ENCODE data around the gene SAMMSON.

Gene SAMMSON

GRCh38 chr3:70090322-70090913, 90.9 kb downstream of the SAMMSON start:
- Histone ChIP-seq H3K4me1 (ENCODE audit: control insufficient read depth in 1 of 2, insufficient read depth in 2 of 2, low read length in 2 of 2) (peaks cover 0 to 4% of the 10 kb centered on the region in 2 donors), H3K27ac (ENCODE audit: low read length) (no peak overlapping the region), H3K27me3 (ENCODE audit: low read depth, low read length) (no peaks in the 10 kb centered on the region), H3K9me3 (ENCODE audit: control insufficient read depth in 1 of 2, low read length in 2 of 2) (no peaks in the 10 kb centered on the region), H3K36me3 (ENCODE audit: control insufficient read depth in 1 of 2, insufficient read depth in 2 of 2, low read length in 2 of 2) (no peaks in the 10 kb centered on the region), H3K4me3 (ENCODE audit: low read depth in 1 of 2, low read length in 2 of 2) (no peak overlapping the region)

- H3K4me3 ChIP-seq (ENCODE audit: low read depth in 1 of 2, low read length in 2 of 2): no peak overlapping the region
- no peaks in the 10 kb centered on the region for H3K36me3 ChIP-seq (ENCODE audit: control insufficient read depth in 1 of 2, insufficient read depth in 2 of 2, low read length in 2 of 2)
- no peaks in the 10 kb centered on the region for H3K9me3 ChIP-seq (ENCODE audit: control insufficient read depth in 1 of 2, low read length in 2 of 2)
- H3K4me1 ChIP-seq (ENCODE audit: control insufficient read depth in 1 of 2, insufficient read depth in 2 of 2, low read length in 2 of 2): no peaks in the 10 kb centered on the region
- no peak overlapping the region for H3K27ac ChIP-seq (ENCODE audit: low read length)
- no peaks in the 10 kb centered on the region for H3K27me3 ChIP-seq (ENCODE audit: low read depth, low read length)
Observed at GRCh38 chr3:70094197-70094596, 94.7 kb downstream of the SAMMSON start.

GRCh38 chr3:70095260-70095659, 95.7 kb downstream of the SAMMSON start:
- H3K27ac ChIP-seq (ENCODE audit: low read length): no peak overlapping the region
- no peak overlapping the region for H3K4me3 ChIP-seq (ENCODE audit: low read depth in 1 of 2, low read length in 2 of 2)
- H3K4me1 ChIP-seq (ENCODE audit: control insufficient read depth in 1 of 2, insufficient read depth in 2 of 2, low read length in 2 of 2): no peaks in the 10 kb centered on the region
- H3K27me3 ChIP-seq (ENCODE audit: low read depth, low read length): no peaks in the 10 kb centered on the region
- H3K36me3 ChIP-seq (ENCODE audit: control insufficient read depth in 1 of 2, insufficient read depth in 2 of 2, low read length in 2 of 2): no peaks in the 10 kb centered on the region
- H3K9me3 ChIP-seq (ENCODE audit: control insufficient read depth in 1 of 2, low read length in 2 of 2): no peaks in the 10 kb centered on the region

- no peaks in the 10 kb centered on the region for H3K27me3 ChIP-seq (ENCODE audit: low read depth, low read length)
- H3K36me3 ChIP-seq (ENCODE audit: control insufficient read depth in 1 of 2, insufficient read depth in 2 of 2, low read length in 2 of 2): no peaks in the 10 kb centered on the region
- H3K9me3 ChIP-seq (ENCODE audit: control insufficient read depth in 1 of 2, low read length in 2 of 2): no peaks in the 10 kb centered on the region
- no peak overlapping the region for H3K4me3 ChIP-seq (ENCODE audit: low read depth in 1 of 2, low read length in 2 of 2)
- H3K4me1 ChIP-seq (ENCODE audit: control insufficient read depth in 1 of 2, insufficient read depth in 2 of 2, low read length in 2 of 2): no peaks in the 10 kb centered on the region
- H3K27ac ChIP-seq (ENCODE audit: low read length): no peak overlapping the region
Observed at GRCh38 chr3:70096376-70097066, 97.0 kb downstream of the SAMMSON start.

- Histone ChIP-seq H3K27ac (ENCODE audit: low read length) (no peak overlapping the region), H3K4me3 (ENCODE audit: low read depth in 1 of 2, low read length in 2 of 2) (no peak overlapping the region), H3K4me1 (ENCODE audit: control insufficient read depth in 1 of 2, insufficient read depth in 2 of 2, low read length in 2 of 2) (no peaks in the 10 kb centered on the region), H3K27me3 (ENCODE audit: low read depth, low read length) (no peaks in the 10 kb centered on the region), H3K9me3 (ENCODE audit: control insufficient read depth in 1 of 2, low read length in 2 of 2) (no peaks in the 10 kb centered on the region), H3K36me3 (ENCODE audit: control insufficient read depth in 1 of 2, insufficient read depth in 2 of 2, low read length in 2 of 2) (no peaks in the 10 kb centered on the region)
Observed at GRCh38 chr3:70097084-70097483, 97.6 kb downstream of the SAMMSON start.

- Histone ChIP-seq H3K4me1 (ENCODE audit: control insufficient read depth in 1 of 2, insufficient read depth in 2 of 2, low read length in 2 of 2) (no peaks in the 10 kb centered on the region), H3K9me3 (ENCODE audit: control insufficient read depth in 1 of 2, low read length in 2 of 2) (no peaks in the 10 kb centered on the region), H3K27ac (ENCODE audit: low read length) (no peak overlapping the region), H3K4me3 (ENCODE audit: low read depth in 1 of 2, low read length in 2 of 2) (no peak overlapping the region), H3K27me3 (ENCODE audit: low read depth, low read length) (no peaks in the 10 kb centered on the region), H3K36me3 (ENCODE audit: control insufficient read depth in 1 of 2, insufficient read depth in 2 of 2, low read length in 2 of 2) (no peaks in the 10 kb centered on the region)
Observed at GRCh38 chr3:70108072-70108471, 108.5 kb downstream of the SAMMSON start.

GRCh38 chr3:70108546-70108945, 109.0 kb downstream of the SAMMSON start:
- Histone ChIP-seq H3K4me1 (ENCODE audit: control insufficient read depth in 1 of 2, insufficient read depth in 2 of 2, low read length in 2 of 2) (no peaks in the 10 kb centered on the region), H3K4me3 (ENCODE audit: low read depth in 1 of 2, low read length in 2 of 2) (no peak overlapping the region), H3K36me3 (ENCODE audit: control insufficient read depth in 1 of 2, insufficient read depth in 2 of 2, low read length in 2 of 2) (no peaks in the 10 kb centered on the region), H3K27ac (ENCODE audit: low read length) (no peak overlapping the region), H3K9me3 (ENCODE audit: control insufficient read depth in 1 of 2, low read length in 2 of 2) (no peaks in the 10 kb centered on the region), H3K27me3 (ENCODE audit: low read depth, low read length) (no peaks in the 10 kb centered on the region)

GRCh38 chr3:70110066-70110465, 110.5 kb downstream of the SAMMSON start:
- no peak overlapping the region for H3K27ac ChIP-seq (ENCODE audit: low read length)
- no peaks in the 10 kb centered on the region for H3K4me1 ChIP-seq (ENCODE audit: control insufficient read depth in 1 of 2, insufficient read depth in 2 of 2, low read length in 2 of 2)
- no peaks in the 10 kb centered on the region for H3K36me3 ChIP-seq (ENCODE audit: control insufficient read depth in 1 of 2, insufficient read depth in 2 of 2, low read length in 2 of 2)
- H3K9me3 ChIP-seq (ENCODE audit: control insufficient read depth in 1 of 2, low read length in 2 of 2): no peaks in the 10 kb centered on the region
- no peaks in the 10 kb centered on the region for H3K27me3 ChIP-seq (ENCODE audit: low read depth, low read length)
- no peak overlapping the region for H3K4me3 ChIP-seq (ENCODE audit: low read depth in 1 of 2, low read length in 2 of 2)

- no peaks in the 10 kb centered on the region for H3K36me3 ChIP-seq (ENCODE audit: control insufficient read depth in 1 of 2, insufficient read depth in 2 of 2, low read length in 2 of 2)
- H3K27ac ChIP-seq (ENCODE audit: low read length): no peak overlapping the region
Observed at GRCh38 chr3:70111411-70111810, 111.9 kb downstream of the SAMMSON start.

GRCh38 chr3:70112751-70113150, 113.2 kb downstream of the SAMMSON start:
- Histone ChIP-seq H3K4me3 (ENCODE audit: low read depth in 1 of 2, low read length in 2 of 2) (no peak overlapping the region), H3K36me3 (ENCODE audit: control insufficient read depth in 1 of 2, insufficient read depth in 2 of 2, low read length in 2 of 2) (no peaks in the 10 kb centered on the region), H3K9me3 (ENCODE audit: control insufficient read depth in 1 of 2, low read length in 2 of 2) (no peaks in the 10 kb centered on the region), H3K27me3 (ENCODE audit: low read depth, low read length) (no peaks in the 10 kb centered on the region), H3K27ac (ENCODE audit: low read length) (no peak overlapping the region), H3K4me1 (ENCODE audit: control insufficient read depth in 1 of 2, insufficient read depth in 2 of 2, low read length in 2 of 2) (no peaks in the 10 kb centered on the region)

More at GRCh38 chr3:70111411-70111810, 111.9 kb downstream of the SAMMSON start:
- Histone ChIP-seq H3K27me3 (ENCODE audit: low read depth, low read length) (no peaks in the 10 kb centered on the region), H3K9me3 (ENCODE audit: control insufficient read depth in 1 of 2, low read length in 2 of 2) (no peaks in the 10 kb centered on the region), H3K4me3 (ENCODE audit: low read depth in 1 of 2, low read length in 2 of 2) (no peak overlapping the region), H3K4me1 (ENCODE audit: control insufficient read depth in 1 of 2, insufficient read depth in 2 of 2, low read length in 2 of 2) (no peaks in the 10 kb centered on the region)

GRCh38 chr3:70114431-70114830, 114.9 kb downstream of the SAMMSON start:
- Histone ChIP-seq H3K4me1 (ENCODE audit: control insufficient read depth in 1 of 2, insufficient read depth in 2 of 2, low read length in 2 of 2) (no peaks in the 10 kb centered on the region), H3K4me3 (ENCODE audit: low read depth in 1 of 2, low read length in 2 of 2) (no peak overlapping the region), H3K9me3 (ENCODE audit: control insufficient read depth in 1 of 2, low read length in 2 of 2) (no peaks in the 10 kb centered on the region), H3K27me3 (ENCODE audit: low read depth, low read length) (no peaks in the 10 kb centered on the region), H3K36me3 (ENCODE audit: control insufficient read depth in 1 of 2, insufficient read depth in 2 of 2, low read length in 2 of 2) (no peaks in the 10 kb centered on the region), H3K27ac (ENCODE audit: low read length) (no peak overlapping the region)

- no peaks in the 10 kb centered on the region for H3K9me3 ChIP-seq (ENCODE audit: control insufficient read depth in 1 of 2, low read length in 2 of 2)
- H3K4me3 ChIP-seq (ENCODE audit: low read depth in 1 of 2, low read length in 2 of 2): no peak overlapping the region
- no peaks in the 10 kb centered on the region for H3K4me1 ChIP-seq (ENCODE audit: control insufficient read depth in 1 of 2, insufficient read depth in 2 of 2, low read length in 2 of 2)
- H3K27ac ChIP-seq (ENCODE audit: low read length): no peak overlapping the region
- no peaks in the 10 kb centered on the region for H3K36me3 ChIP-seq (ENCODE audit: control insufficient read depth in 1 of 2, insufficient read depth in 2 of 2, low read length in 2 of 2)
- no peaks in the 10 kb centered on the region for H3K27me3 ChIP-seq (ENCODE audit: low read depth, low read length)
Observed at GRCh38 chr3:70119879-70120278, 120.3 kb downstream of the SAMMSON start.

Measured in muscle layer of duodenum (tissue), 2 donors.